ENCODE data around the gene XPNPEP2. TPM values are rescaled to one million over a fixed set of nuclear protein-coding genes. Genes with fewer than 3 reads are reported as not detected.

Gene XPNPEP2
- total RNA-seq, 1 experiment from 2014 or later, result not detected

GRCh38 chrX:129737916-129738315 is 863 bp upstream of the XPNPEP2 start:
- POLR2A ChIA-PET, result no interaction called here
- H3K27ac ChIP-seq (ENCODE audit: low read length), result no peak overlapping the region
- TF ChIP-seq REST (IDR thresholded peaks at IDR 0.05; ENCODE audit: insufficient read depth in 1 of 2, low read depth in 2 of 2, low read length in 1 of 2) (no peak), SIN3A (IDR thresholded peaks at IDR 0.05; ENCODE audit: borderline replicate concordance, insufficient read depth, low read depth, low read length) (no peak), CTCF (IDR thresholded peaks at IDR 0.05) (no peak), POLR2AphosphoS5 (IDR thresholded peaks at IDR 0.05; ENCODE audit: low read depth, low read length) (no peak), TCF7L2 (IDR thresholded peaks at IDR 0.05; ENCODE audit: low read depth, low read length) (no peak)
- DNase-seq (ENCODE audit: low read depth, low spot score) (no peak), ATAC-seq (no peak)
- H3K36me3 ChIP-seq (ENCODE audit: control insufficient read depth, insufficient read depth, low read length), result no peaks in the 10 kb centered on the region
- intact Hi-C loops (cut with micrococcal nuclease; ENCODE audit: unreplicated experiment), result no loop called here
- no TSS peak for BruUV-seq (replicated peaks)
- H3K4me1 ChIP-seq (ENCODE audit: control insufficient read depth, insufficient read depth, low read length), result no peaks in the 10 kb centered on the region
- no peaks in the 10 kb centered on the region for H3K27me3 ChIP-seq (ENCODE audit: control insufficient read depth, insufficient read depth, low read length)
- in situ Hi-C loops (cut with HindIII; ENCODE audit: low pct_unique_long_range_greater_than_20kb, low sequenced_read_pairs), result no loop called here
- H3K9me3 ChIP-seq (ENCODE audit: control insufficient read depth, insufficient read depth, low read depth, low read length), result no peaks in the 10 kb centered on the region
- CTCF ChIA-PET, result no interaction called here
- no peak overlapping the region for H3K4me3 ChIP-seq (ENCODE audit: low read depth in 2 of 2, low read length in 2 of 2)

- no peak for ATAC-seq
- no TSS peak for BruUV-seq (replicated peaks)
Measured at GRCh38 chrX:129739578-129739977, 799 bp downstream of the XPNPEP2 start.

More at GRCh38 chrX:129739578-129739977, 799 bp downstream of the XPNPEP2 start:
- ChIA-PET CTCF (no interaction called here), POLR2A (no interaction called here)
- intact Hi-C loops (cut with micrococcal nuclease; ENCODE audit: unreplicated experiment) (no loop called here), in situ Hi-C loops (cut with HindIII; ENCODE audit: low pct_unique_long_range_greater_than_20kb, low sequenced_read_pairs) (no loop called here)
- DNase-seq (ENCODE audit: low read depth, low spot score), result no peak
- Histone ChIP-seq H3K4me1 (ENCODE audit: control insufficient read depth, insufficient read depth, low read length) (no peaks in the 10 kb centered on the region), H3K27me3 (ENCODE audit: control insufficient read depth, insufficient read depth, low read length) (no peaks in the 10 kb centered on the region), H3K36me3 (ENCODE audit: control insufficient read depth, insufficient read depth, low read length) (no peaks in the 10 kb centered on the region), H3K9me3 (ENCODE audit: control insufficient read depth, insufficient read depth, low read depth, low read length) (no peaks in the 10 kb centered on the region), H3K4me3 (ENCODE audit: low read depth in 2 of 2, low read length in 2 of 2) (no peak overlapping the region), H3K27ac (ENCODE audit: low read length) (no peak overlapping the region)
- no peak for TF ChIP-seq TCF7L2 (IDR thresholded peaks at IDR 0.05; ENCODE audit: low read depth, low read length)
- no peak for TF ChIP-seq POLR2AphosphoS5 (IDR thresholded peaks at IDR 0.05; ENCODE audit: low read depth, low read length)
- no peak for TF ChIP-seq SIN3A (IDR thresholded peaks at IDR 0.05; ENCODE audit: borderline replicate concordance, insufficient read depth, low read depth, low read length)
- no peak for TF ChIP-seq REST (IDR thresholded peaks at IDR 0.05; ENCODE audit: insufficient read depth in 1 of 2, low read depth in 2 of 2, low read length in 1 of 2)
- no peak for TF ChIP-seq CTCF (IDR thresholded peaks at IDR 0.05)
